CD4-positive, alpha-beta T cell treated with Interferon gamma for 1 hour (primary cell): ENCODE data around the gene KLHL35.

Experiments used
- DNase-seq: peaks from one replicate; pipeline ENCODE4 v3.0.0-alpha.2; 2020

The KLHL35 gene

DNA sequence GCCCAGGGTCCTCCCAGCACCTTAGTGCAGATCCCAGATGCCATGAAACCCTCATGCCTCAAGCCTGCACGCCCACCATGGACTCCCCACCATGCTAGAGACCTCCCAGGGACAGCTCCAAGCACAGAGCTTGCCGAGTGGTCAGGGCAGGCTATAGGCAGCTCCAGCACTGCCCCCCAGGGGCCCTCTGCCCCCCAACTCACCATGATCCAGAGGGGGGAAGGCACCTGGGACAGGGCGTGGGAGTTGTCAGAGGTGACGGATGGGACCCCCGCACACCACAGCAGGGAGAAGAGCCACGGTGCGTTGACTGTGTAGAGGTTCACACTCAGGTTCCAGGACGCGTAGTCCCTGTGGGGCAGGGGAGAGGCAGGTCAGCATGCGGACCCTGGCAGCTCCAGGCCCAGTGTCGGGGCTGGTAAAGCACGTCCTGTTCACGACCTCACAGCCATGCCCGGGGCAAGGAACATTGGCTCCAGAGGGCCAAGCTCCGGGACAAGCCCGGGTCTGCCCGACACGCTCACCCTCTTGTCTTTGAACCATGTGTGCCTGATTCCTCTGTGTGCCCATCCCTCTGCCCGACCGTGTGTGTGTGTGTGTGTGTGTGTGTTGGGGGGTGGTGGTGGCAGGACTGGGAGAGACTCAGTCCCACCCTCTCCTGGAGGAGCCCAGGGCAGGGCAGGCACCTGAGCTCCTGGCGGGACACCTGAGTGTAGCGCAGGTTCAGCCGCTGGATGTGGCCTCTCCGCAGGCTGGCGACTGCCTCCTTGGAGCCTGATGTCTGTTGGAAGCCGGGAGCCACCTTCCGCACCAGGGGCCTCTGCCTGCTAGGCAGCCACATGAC, 8.2 kb upstream of the KLHL35 start:
- no peak for DNase-seq

GRCh38 chr11:75439495-75440120, 6.6 kb upstream of the KLHL35 start:
- no peak for DNase-seq

DNA sequence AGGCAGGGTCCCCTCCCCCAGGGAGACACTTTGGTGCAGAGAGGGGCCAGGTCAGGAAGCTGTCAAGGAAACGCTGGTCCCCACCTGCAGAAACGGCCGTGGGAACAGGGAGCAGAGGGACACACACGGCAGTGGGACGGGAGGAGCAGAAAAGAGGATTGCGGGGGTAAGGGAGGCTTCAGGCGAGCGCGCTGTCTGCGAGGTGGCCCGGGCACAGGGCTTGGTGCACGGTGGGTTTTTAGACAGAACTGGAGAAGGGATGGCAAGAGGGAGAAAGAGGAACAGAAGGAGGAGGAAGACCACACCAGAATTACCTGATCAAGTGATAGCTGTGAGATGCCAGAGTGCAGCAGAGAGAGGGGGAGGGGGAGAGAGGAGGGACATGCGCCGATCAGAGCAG, 6.0 kb upstream of the KLHL35 start:
- DNase-seq: no peak

DNA sequence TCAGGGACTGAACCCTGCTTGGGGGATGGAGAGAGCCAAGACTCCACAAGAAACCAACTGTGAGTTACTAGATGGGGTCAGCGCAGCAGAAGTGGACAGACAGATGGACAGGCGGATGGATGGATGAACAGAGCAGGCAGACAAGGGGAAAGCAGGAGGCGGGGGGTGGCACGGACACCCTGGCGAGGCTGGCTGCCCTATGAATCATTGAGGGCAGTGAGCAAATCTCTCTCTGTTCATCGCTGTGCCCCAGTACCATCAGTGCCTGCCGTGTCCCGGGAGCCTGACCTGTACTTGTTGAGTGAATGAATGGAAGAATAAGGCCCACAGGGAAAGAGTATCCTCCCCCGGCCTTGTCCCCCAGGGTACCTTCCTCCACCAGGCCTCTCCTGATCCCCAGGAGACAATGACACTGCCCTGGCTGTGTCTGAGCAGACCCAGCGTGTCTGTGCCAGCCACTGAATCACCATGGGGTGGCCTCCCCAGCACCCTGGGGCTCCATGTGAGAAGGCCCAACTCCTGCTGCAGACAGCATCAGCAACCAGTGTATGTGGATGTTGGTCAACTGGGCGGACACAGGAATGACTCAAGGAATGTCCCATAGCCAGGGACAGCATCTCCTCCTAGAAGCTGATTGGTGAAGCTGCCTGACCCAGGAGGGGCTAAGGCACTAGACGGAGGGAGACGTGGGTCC, 5.1 kb upstream of the KLHL35 start:
- no peak for DNase-seq

DNA sequence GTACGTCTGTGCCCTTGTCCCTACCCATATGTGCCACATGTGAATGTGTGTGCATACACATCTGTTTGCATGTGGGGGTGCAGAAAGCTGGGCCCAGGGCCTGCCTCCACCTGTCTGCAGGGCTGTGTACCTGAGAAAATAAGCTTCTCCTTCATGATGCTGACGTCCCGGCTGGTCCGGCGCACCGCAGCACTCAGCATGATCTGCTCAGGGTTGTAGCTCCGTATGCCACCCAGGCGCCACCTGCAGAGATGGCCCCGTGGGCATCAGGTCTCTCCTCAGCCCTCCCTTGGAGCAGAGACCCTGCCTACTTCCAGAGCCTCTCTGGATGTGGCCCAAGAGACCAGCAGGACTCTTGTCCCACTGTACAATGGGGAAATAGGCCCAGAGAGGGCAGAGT, 3.8 kb upstream of the KLHL35 start:
- no peak for DNase-seq

DNA sequence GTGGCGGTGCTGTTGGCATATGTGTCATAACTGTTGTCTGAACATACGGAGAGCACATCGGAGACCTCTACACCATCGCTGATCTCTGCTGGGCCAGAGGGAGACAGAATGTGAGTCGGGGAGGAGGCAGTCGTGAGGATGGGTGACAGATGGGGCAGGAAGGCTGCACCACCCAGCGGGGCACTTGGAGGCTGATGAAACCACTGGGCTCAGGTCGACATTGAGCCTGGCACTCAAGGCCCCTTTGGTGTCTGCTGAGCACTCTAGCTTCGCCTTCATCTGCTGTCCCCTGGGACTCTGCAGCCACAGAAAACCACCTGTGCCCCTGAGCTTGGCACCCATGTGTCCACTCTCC, 2.5 kb upstream of the KLHL35 start:
- DNase-seq: no peak

DNA sequence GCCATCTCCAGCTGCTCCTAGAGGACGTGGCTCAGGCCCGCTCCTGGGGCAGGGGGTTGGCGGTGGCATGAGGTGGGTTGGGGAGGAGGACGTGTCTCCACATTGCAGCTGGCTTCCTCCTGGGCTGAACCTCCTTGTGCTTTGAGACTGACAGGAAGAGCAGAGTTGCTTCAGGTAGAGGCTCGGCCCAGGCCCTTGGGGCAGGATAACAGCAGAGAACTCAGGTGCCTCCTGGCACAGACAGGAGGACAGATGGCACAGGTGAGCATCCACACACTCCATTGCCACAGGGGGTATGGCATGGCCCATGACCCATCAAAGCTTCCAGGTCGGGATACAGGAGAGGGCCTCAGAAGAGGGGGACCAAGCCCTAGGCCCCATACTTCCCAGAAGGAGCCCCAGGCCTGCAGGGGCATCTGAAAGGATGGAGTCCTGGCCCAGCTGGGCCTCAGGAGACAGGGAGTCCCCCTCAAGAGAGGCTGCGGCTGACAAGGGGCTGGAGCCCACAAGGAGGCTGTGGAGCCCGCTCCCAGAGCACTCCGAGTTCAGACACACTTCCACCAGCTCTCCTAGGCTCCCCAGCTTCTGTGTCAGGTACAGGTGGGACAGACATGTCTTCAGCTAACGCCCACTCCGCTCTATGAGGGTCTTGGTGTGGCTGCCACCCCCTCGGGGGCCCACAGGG, 2.0 kb upstream of the KLHL35 start:
- no peak for DNase-seq

DNA sequence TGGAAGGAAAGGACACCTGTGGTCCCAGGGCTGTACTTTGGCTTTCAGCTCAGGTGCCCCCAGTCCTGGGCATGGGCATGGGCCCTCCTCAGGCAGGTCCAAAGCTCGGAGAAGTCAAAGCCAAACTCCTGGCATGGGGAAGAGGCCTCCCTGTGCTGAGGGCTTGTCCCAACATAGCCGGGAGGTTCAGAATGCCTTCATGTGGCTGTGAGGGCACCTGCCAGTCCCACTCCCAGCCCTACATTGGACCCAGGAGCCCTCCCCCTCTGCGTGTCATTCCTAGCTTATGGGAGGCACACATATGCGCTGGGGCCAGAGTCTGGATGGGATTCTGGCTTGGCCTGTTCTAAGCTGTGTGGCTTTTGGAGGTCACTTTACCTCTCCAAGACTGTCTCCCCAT, 1.0 kb upstream of the KLHL35 start:
- DNase-seq: no peak

DNA sequence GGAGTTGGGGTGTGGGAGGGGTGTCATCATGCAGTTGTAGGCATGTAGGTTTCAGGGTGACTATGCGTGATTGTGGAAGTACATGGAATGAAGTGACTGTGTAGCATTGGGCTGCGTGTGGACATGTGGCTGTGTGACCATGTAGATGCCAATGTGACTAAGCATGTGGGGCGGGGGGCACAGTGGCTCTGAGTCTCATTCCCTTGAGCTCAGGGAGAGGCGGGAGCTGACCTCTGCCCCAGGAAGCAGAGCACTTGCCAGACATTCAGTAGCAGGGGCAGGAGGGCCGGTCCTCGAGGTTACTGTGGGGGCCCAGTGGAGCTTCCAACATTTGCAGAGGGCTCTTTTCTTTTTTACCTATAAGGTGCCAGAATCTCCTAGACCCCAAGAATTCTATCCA, 440 bp upstream of the KLHL35 start:
- DNase-seq: no peak

DNA sequence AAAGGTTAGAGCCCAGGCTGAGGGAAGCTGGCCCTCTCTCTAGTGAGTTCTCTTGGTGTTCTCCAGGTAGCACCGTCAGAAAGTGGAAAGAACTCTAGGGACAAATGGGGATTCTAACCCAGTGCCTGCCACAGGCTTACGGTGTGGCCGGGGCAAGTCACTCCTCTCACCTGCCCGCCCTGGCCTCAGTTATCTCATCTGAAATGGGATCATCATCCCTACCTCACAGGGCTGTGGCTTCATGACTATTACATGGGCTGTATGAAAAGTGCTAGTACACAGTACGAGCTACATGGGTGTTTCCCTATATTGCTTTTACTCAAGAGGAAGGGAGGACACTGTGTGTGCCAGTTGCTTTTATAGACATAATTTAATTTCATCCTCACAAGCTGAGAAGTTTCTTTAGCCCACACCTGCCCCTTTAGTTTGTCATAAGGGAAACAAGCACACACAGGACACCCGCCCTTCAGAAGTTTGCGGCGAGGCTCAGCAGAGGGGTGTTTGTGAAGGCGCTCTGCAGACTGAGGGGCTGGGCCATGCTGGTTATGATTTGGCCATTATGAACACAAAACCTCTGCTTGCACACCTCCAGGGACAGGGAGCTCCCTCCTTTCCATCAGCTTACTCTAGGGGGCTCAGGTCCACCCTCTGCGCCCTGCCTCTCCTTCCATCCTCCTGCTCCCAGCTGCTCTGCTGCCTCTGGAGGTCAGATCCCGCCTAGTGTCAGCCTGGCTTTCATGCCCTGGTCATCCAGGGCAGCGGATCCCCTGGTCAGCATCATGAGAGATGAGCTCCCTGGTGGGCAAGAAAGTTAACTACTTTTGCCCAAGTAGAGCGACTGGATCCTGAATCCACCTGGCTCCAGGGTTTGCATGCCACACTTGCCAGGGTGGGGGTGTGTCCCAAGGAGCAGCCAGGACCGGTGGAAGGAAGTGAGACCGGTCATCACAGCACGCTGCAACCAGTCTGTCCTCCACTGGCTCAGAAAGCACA, 1.2 kb downstream of the KLHL35 start:
- no peak for DNase-seq

DNA sequence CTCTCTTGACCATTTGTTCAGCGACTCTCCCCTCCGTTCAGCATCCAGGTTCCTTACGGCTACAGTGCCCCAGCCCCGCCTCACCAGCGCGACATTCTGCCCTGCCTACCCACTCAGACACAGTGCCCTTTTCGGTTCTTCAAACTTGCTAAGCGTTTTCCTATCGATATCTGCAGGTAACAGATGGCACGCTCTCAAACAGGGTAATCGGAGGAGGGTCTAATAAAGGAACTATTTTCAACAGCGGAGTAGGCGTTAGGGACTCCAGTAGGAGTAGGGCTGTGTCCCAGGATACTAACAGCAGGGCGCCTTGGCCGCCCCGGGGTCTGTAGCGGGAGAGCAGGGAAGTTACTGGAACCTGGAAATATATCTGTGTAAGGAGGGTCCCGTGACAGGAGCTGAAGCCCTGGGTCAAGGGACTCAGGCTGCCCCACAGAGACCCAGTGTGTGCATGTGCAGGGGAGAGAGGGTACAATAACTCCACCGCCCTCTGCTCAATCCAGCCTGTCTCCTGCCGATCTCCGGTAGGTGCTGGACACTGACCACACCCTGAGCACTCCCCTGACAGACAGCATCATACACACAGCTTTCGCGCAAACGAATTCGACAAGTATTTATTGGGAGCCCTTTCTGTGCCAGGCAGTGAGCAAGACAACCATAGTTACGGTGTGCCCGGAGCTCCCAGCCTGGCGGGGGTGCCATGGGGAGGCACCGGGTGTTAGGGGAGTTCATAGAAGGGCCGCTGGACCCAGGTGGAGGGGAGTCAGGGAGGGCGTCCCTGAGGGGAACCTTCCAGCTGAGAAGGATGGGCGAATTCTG, 2.1 kb downstream of the KLHL35 start:
- DNase-seq: no peak

GRCh38 chr11:75429902-75430713, 2.9 kb downstream of the KLHL35 start:
- DNase-seq: peak; percentile 50

DNA sequence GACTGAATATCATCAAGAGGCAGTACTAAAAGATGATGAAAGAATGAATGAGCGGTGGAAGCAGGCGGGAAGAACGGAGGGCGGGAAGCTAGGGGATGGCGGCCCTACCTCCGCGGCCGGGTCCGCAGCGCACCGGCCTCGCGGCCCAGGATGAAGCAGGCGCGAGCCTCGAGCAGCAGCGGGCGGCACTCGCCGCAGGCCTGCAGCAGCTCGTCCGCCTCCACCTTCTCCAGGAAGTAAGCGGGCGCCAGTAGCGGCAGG, 3.4 kb downstream of the KLHL35 start:
- DNase-seq: no peak

DNA sequence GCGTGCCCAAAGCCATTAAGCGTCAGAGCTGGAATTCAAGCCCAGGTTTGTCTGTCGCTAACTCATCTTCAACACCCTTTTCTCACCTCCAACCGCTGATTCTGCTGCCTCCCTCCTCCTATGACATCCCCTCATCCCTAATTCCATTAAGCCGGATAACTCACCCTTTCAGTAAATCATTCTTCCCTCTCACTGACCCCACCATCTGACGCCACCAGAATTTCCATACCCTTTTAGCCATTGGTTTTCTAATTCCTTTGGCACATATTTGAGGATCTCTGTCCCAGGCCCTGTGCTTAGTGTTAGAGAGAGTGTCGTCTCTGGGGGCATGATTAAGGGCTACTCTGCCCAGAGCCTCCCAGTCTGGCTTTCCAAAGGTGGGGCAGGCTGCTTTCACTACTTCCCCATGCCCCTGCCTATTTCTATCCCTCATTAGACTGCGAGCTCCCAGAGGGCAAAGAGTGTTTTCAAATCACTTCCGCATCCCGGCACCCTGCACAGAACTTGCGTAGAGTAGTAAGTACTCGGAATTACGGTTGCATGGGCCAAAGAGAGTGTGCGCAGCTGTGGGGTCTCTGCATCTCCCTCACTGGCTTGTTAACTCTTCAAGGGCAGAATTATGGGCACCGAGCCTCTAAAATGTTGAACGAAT, 3.9 kb downstream of the KLHL35 start:
- no peak for DNase-seq

DNA sequence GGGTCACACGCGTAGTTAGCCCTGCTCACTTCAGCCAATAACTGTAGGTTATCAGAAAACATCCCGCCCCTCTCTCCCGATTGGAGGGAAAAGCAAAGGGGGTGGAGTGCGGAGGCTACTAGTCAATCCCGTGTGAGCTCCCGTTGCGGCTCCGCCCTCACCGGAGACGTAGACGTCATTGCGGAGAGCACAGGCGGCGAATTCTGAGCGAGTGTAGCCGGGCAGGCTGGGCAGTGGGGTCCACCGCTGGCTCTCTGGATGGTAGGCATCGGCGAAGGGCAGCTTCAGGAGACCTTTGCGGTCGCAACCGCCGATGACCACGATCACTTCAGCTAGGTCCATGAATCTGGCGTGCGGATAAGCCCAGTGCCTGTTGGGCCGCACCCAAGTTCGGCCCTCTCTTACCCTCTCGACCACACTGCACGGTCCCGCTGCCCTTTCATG, 4.7 kb downstream of the KLHL35 start:
- peak; percentile 76 for DNase-seq

DNA sequence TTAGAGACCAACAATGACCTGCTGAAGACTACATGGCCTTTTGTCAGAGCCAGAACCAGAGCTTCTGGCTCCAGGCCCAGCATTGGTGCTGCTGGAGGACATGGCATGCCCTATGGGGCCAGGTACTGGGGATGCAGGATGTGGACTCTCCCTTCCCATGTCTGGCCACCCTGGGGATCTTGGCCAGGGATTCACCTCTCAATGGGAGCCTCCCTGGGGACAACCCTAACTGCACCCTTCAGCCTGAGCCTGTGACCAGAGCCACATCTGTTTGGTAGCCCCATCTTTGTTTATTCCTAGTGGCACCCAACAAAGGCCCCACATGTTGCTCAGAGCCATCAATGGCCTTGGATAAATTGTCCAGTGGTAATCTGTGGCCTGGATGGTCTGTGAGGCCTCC, 5.8 kb downstream of the KLHL35 start:
- DNase-seq: no peak

DNA sequence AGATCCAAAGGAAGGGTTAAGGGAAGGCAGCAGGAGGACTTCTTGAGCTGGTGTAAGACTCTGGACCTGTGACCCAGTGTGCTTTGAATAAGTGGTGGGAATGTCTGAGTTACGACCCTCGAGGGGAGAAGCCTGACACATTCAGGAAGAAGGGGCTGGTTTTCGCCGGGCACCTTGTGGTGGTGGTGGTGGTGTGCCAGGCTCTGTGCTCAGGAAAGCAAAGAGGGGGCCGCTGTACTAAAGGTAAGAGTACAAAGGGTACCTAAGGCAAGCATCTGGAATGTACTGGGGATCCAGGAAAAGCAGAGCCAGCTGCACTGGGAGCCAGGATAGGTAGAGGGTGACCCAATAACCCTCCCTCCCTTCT, 6.3 kb downstream of the KLHL35 start:
- no peak for DNase-seq

DNA sequence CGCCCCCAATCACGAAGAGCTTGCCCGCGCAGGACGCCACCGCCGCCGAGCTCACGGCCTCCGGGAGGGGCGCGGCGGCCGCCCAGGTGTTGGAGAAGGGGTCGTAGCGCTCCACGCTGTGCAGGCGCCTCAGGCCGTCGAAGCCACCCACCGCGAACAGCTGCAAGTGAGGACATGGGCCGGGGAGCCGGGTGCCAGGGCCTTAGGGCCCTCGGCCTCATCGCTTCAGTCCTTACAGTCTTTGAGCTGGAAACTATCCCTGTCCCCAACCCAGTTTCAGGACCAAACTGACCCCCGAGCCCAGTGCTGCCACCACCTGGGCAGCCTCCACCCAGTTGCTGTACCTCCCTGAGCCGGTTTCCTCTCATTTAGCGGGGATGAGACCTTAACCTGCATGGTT, 7.6 kb downstream of the KLHL35 start:
- DNase-seq: no peak

- DNase-seq: no peak
Measured at GRCh38 chr11:75424396-75424795, 8.6 kb downstream of the KLHL35 start.

- DNase-seq: no peak
Measured at GRCh38 chr11:75423721-75424120, 9.3 kb downstream of the KLHL35 start.
